ENCODE measurements around the gene PNMA1. TPM values are rescaled to one million over a fixed set of nuclear protein-coding genes. Genes with fewer than 3 reads are reported as not detected.

PNMA1 gene
- total and polyA plus RNA-seq, 2 of the 13 experiments (the other 11 are each of a cell fraction or from before 2014, with no cell fraction given): 7.0 to 8.3 TPM

DNA sequence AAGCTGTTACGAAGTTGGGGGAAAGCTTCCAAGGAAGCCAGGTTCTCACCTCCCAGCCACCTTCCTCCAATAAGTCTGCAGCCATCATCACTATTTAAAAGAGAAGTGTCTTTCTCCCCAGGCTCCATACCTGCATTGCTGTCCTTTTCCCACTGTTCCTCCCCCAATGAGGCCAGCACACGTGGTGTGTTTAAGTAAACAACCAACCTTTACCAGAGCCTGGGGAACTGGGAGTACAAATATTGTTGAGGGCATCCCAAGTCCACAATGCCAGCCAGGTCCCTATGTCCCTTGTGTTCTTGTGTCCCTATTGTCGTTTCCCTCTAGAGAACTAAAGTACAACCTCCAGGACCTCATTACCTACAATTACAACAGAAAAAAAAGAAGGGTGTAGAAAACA lies 49.2 kb upstream of the PNMA1 start (continued):
- TF ChIP-seq PAX8 (CRISPR knock-in tag; IDR thresholded peaks at IDR 0.05; ENCODE audit: borderline replicate concordance): no peak
- no peak for TF ChIP-seq CBX1 (IDR thresholded peaks at IDR 0.05; ENCODE audit: low read depth)
- no peak for TF ChIP-seq ZBTB1 (CRISPR knock-in tag; IDR thresholded peaks at IDR 0.05; ENCODE audit: borderline replicate concordance)
- peak; percentile 62; the same call in 1 of the 2 replicates for TF ChIP-seq MED1 (CRISPR knock-in tag; IDR thresholded peaks at IDR 0.05)
- TF ChIP-seq, protein P1, sequence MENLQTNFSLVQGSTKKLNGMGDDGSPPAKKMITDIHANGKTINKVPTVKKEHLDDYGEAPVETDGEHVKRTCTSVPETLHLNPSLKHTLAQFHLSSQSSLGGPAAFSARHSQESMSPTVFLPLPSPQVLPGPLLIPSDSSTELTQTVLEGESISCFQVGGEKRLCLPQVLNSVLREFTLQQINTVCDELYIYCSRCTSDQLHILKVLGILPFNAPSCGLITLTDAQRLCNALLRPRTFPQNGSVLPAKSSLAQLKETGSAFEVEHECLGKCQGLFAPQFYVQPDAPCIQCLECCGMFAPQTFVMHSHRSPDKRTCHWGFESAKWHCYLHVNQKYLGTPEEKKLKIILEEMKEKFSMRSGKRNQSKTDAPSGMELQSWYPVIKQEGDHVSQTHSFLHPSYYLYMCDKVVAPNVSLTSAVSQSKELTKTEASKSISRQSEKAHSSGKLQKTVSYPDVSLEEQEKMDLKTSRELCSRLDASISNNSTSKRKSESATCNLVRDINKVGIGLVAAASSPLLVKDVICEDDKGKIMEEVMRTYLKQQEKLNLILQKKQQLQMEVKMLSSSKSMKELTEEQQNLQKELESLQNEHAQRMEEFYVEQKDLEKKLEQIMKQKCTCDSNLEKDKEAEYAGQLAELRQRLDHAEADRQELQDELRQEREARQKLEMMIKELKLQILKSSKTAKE (CRISPR knock-in tag; IDR thresholded peaks at IDR 0.05; ENCODE audit: borderline replicate concordance): no peak
- no peak for TF ChIP-seq TSC22D2 (CRISPR knock-in tag; IDR thresholded peaks at IDR 0.05; ENCODE audit: borderline replicate concordance)
- no peak for TF ChIP-seq ZNF552 (CRISPR knock-in tag; IDR thresholded peaks at IDR 0.05; ENCODE audit: borderline replicate concordance)
- no peak for TF ChIP-seq LCORL (IDR thresholded peaks at IDR 0.05)
- 0 out of 2 replicates have a peak, but pooled peaks have one; percentile 39 for TF ChIP-seq LCORL (CRISPR knock-in tag; IDR thresholded peaks at IDR 0.05)
- TF ChIP-seq ZNF136 (CRISPR knock-in tag; IDR thresholded peaks at IDR 0.05; ENCODE audit: low read depth): no peak
- TF ChIP-seq SIX1 (CRISPR knock-in tag; IDR thresholded peaks at IDR 0.05; ENCODE audit: borderline replicate concordance): no peak
- TF ChIP-seq HNRNPLL (IDR thresholded peaks at IDR 0.05; ENCODE audit: low read depth, low read length, poor library complexity, severe bottlenecking): no peak
- no peak for TF ChIP-seq SRSF4 (IDR thresholded peaks at IDR 0.05; ENCODE audit: low read depth, low read length, poor library complexity, severe bottlenecking)
- TF ChIP-seq ARHGAP35 (CRISPR knock-in tag; IDR thresholded peaks at IDR 0.05; ENCODE audit: borderline replicate concordance): no peak
- no peak for TF ChIP-seq ZNF577 (CRISPR knock-in tag; IDR thresholded peaks at IDR 0.05; ENCODE audit: borderline replicate concordance, low read depth)
- 0 out of 2 replicates have a peak, but pooled peaks have one; percentile 44 for TF ChIP-seq RCOR2 (CRISPR knock-in tag; IDR thresholded peaks at IDR 0.05)
- no peak for TF ChIP-seq CBX2 (IDR thresholded peaks at IDR 0.05; ENCODE audit: low read depth, low read length)
- TF ChIP-seq CBX2 (CRISPR knock-in tag; IDR thresholded peaks at IDR 0.05; ENCODE audit: low read depth): no peak
- TF ChIP-seq ZNF556 (CRISPR knock-in tag; IDR thresholded peaks at IDR 0.05; ENCODE audit: borderline replicate concordance): no peak
- TF ChIP-seq MIXL1 (CRISPR knock-in tag; IDR thresholded peaks at IDR 0.05): 0 out of 2 replicates have a peak, but pooled peaks have one; percentile 40
- TF ChIP-seq ZFY (CRISPR knock-in tag; IDR thresholded peaks at IDR 0.05): 0 out of 2 replicates have a peak, but pooled peaks have one; percentile 14
- TF ChIP-seq MXD4 (CRISPR knock-in tag; IDR thresholded peaks at IDR 0.05): 0 out of 2 replicates have a peak, but pooled peaks have one; percentile 41
- peak; percentile 78 for TF ChIP-seq GATAD2A (CRISPR knock-in tag; IDR thresholded peaks at IDR 0.05)
- TF ChIP-seq, protein P2, sequence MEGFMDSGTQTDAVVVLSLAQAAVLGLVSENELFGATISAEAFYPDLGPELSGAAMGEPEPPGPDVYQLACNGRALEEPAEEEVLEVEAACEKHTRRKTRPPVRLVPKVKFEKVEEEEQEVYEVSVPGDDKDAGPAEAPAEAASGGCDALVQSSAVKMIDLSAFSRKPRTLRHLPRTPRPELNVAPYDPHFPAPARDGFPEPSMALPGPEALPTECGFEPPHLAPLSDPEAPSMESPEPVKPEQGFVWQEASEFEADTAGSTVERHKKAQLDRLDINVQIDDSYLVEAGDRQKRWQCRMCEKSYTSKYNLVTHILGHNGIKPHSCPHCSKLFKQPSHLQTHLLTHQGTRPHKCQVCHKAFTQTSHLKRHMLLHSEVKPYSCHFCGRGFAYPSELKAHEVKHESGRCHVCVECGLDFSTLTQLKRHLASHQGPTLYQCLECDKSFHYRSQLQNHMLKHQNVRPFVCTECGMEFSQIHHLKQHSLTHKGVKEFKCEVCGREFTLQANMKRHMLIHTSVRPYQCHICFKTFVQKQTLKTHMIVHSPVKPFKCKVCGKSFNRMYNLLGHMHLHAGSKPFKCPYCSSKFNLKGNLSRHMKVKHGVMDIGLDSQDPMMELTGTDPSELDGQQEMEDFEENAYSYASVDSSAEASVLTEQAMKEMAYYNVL (CRISPR knock-in tag; IDR thresholded peaks at IDR 0.05; ENCODE audit: borderline replicate concordance): no peak
- no peak for TF ChIP-seq ONECUT2 (CRISPR knock-in tag; IDR thresholded peaks at IDR 0.05)
- TF ChIP-seq ZNF747 (CRISPR knock-in tag; IDR thresholded peaks at IDR 0.05; ENCODE audit: borderline replicate concordance): 0 out of 2 replicates have a peak, but pooled peaks have one; percentile 14
- no peak for TF ChIP-seq ZNF564 (CRISPR knock-in tag; IDR thresholded peaks at IDR 0.05)
- TF ChIP-seq, protein P3, sequence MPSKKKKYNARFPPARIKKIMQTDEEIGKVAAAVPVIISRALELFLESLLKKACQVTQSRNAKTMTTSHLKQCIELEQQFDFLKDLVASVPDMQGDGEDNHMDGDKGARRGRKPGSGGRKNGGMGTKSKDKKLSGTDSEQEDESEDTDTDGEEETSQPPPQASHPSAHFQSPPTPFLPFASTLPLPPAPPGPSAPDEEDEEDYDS (CRISPR knock-in tag; IDR thresholded peaks at IDR 0.05): peak; percentile 49; the same call in 1 of the 2 replicates
- TF ChIP-seq ZNF317 (CRISPR knock-in tag; IDR thresholded peaks at IDR 0.05): no peak
- TF ChIP-seq ZNF460 (CRISPR knock-in tag; IDR thresholded peaks at IDR 0.05; ENCODE audit: borderline replicate concordance): no peak

Data from HepG2 (cell line).